ENCODE measurements around the gene BTG2.

Gene BTG2

GRCh38 chr1:203283597-203283996, 21.7 kb upstream of the BTG2 start:
- no peaks in the 10 kb centered on the region for H3K27me3 ChIP-seq (ENCODE audit: insufficient read depth, low read length, poor library complexity)
- H3K56ac ChIP-seq (ENCODE audit: low read length): no peak overlapping the region
- no peak overlapping the region for H3K27ac ChIP-seq (ENCODE audit: low read depth, low read length)
- H3K23ac ChIP-seq (ENCODE audit: low read length): no peak overlapping the region
- no peak overlapping the region for H3K9ac ChIP-seq (ENCODE audit: low read length)
- peaks cover 10% of the 10 kb centered on the region for H3K4me1 ChIP-seq (ENCODE audit: control insufficient read depth, low read depth, low read length)
- H2BK120ac ChIP-seq (ENCODE audit: low read depth, low read length): no peak overlapping the region
- DNase-seq: no peak
- no peak overlapping the region for H2AK5ac ChIP-seq (ENCODE audit: low read length)
- H4K8ac ChIP-seq (ENCODE audit: low read depth, low read length): no peak overlapping the region
- no peak overlapping the region for H3K18ac ChIP-seq (ENCODE audit: low read length)
- H3K79me1 ChIP-seq (ENCODE audit: low read length): no peaks in the 10 kb centered on the region
- H3K79me2 ChIP-seq (ENCODE audit: control insufficient read depth, insufficient read depth, low read length): no peaks in the 10 kb centered on the region
- no peak overlapping the region for H2BK5ac ChIP-seq (ENCODE audit: low read length)
- H3K4me2 ChIP-seq (ENCODE audit: low read length): no peak overlapping the region
- no peak overlapping the region for H3K4ac ChIP-seq (ENCODE audit: low read depth, low read length)
- H3K4me3 ChIP-seq (ENCODE audit: low read length): no peak overlapping the region
- no peaks in the 10 kb centered on the region for H3K36me3 ChIP-seq (ENCODE audit: control insufficient read depth, insufficient read depth, low read length)
- no peak overlapping the region for H4K5ac ChIP-seq (ENCODE audit: low read length)
- no peak overlapping the region for H2BK15ac ChIP-seq (replicated peaks; ENCODE audit: low read depth)
- WGBS (ENCODE audit: extremely low coverage, insufficient coverage, low lambda C conversion rate): no CpG with 5 or more reads among the region's 6 CpGs

GRCh38 chr1:203284411-203285123, 20.8 kb upstream of the BTG2 start:
- no peak overlapping the region for H3K23ac ChIP-seq (ENCODE audit: low read length)
- H4K5ac ChIP-seq (ENCODE audit: low read length): no peak overlapping the region
- no peak overlapping the region for H2BK15ac ChIP-seq (replicated peaks; ENCODE audit: low read depth)
- H3K36me3 ChIP-seq (ENCODE audit: control insufficient read depth, insufficient read depth, low read length): no peaks in the 10 kb centered on the region
- H3K27me3 ChIP-seq (ENCODE audit: insufficient read depth, low read length, poor library complexity): no peaks in the 10 kb centered on the region
- no peak overlapping the region for H4K8ac ChIP-seq (ENCODE audit: low read depth, low read length)
- no peak overlapping the region for H3K9ac ChIP-seq (ENCODE audit: low read length)
- H3K56ac ChIP-seq (ENCODE audit: low read length): no peak overlapping the region
- H3K27ac ChIP-seq (ENCODE audit: low read depth, low read length): no peak overlapping the region
- no peak for DNase-seq
- H3K4me3 ChIP-seq (ENCODE audit: low read length): no peak overlapping the region
- H3K4me1 ChIP-seq (ENCODE audit: control insufficient read depth, low read depth, low read length): peaks cover 8% of the 10 kb centered on the region
- H3K79me1 ChIP-seq (ENCODE audit: low read length): no peaks in the 10 kb centered on the region
- no peak overlapping the region for H3K4me2 ChIP-seq (ENCODE audit: low read length)
- H2BK120ac ChIP-seq (ENCODE audit: low read depth, low read length): no peak overlapping the region
- H2AK5ac ChIP-seq (ENCODE audit: low read length): no peak overlapping the region
- no CpG with 5 or more reads among the region's 11 CpGs for WGBS (ENCODE audit: extremely low coverage, insufficient coverage, low lambda C conversion rate)
- H3K4ac ChIP-seq (ENCODE audit: low read depth, low read length): no peak overlapping the region
- no peaks in the 10 kb centered on the region for H3K79me2 ChIP-seq (ENCODE audit: control insufficient read depth, insufficient read depth, low read length)
- no peak overlapping the region for H2BK5ac ChIP-seq (ENCODE audit: low read length)
- no peak overlapping the region for H3K18ac ChIP-seq (ENCODE audit: low read length)

GRCh38 chr1:203286161-203286984, 18.9 kb upstream of the BTG2 start:
- Histone ChIP-seq H3K4me3 (ENCODE audit: low read length) (no peak overlapping the region), H3K79me2 (ENCODE audit: control insufficient read depth, insufficient read depth, low read length) (no peaks in the 10 kb centered on the region), H3K18ac (ENCODE audit: low read length) (no peak overlapping the region), H3K4me2 (ENCODE audit: low read length) (no peak overlapping the region), H3K36me3 (ENCODE audit: control insufficient read depth, insufficient read depth, low read length) (no peaks in the 10 kb centered on the region), H3K27me3 (ENCODE audit: insufficient read depth, low read length, poor library complexity) (no peaks in the 10 kb centered on the region), H3K56ac (ENCODE audit: low read length) (peak overlapping the region; percentile 29), H2BK5ac (ENCODE audit: low read length) (no peak overlapping the region), H3K4me1 (ENCODE audit: control insufficient read depth, low read depth, low read length) (peaks cover 11% of the 10 kb centered on the region), H3K4ac (ENCODE audit: low read depth, low read length) (no peak overlapping the region), H4K8ac (ENCODE audit: low read depth, low read length) (no peak overlapping the region), H2AK5ac (ENCODE audit: low read length) (no peak overlapping the region), H2BK15ac (replicated peaks; ENCODE audit: low read depth) (no peak overlapping the region), H3K79me1 (ENCODE audit: low read length) (no peaks in the 10 kb centered on the region), H3K23ac (ENCODE audit: low read length) (no peak overlapping the region), H2BK120ac (ENCODE audit: low read depth, low read length) (no peak overlapping the region), H3K9ac (ENCODE audit: low read length) (no peak overlapping the region), H4K5ac (ENCODE audit: low read length) (no peak overlapping the region), H3K27ac (ENCODE audit: low read depth, low read length) (no peak overlapping the region)
- no CpG with 5 or more reads among the region's 9 CpGs for WGBS (ENCODE audit: extremely low coverage, insufficient coverage, low lambda C conversion rate)
- DNase-seq: peak; percentile 41

GRCh38 chr1:203287109-203287893, 18.0 kb upstream of the BTG2 start:
- Histone ChIP-seq H3K18ac (ENCODE audit: low read length) (peak overlapping the region; percentile 6), H3K4me2 (ENCODE audit: low read length) (no peak overlapping the region), H2BK15ac (replicated peaks; ENCODE audit: low read depth) (no peak overlapping the region), H3K23ac (ENCODE audit: low read length) (no peak overlapping the region), H4K8ac (ENCODE audit: low read depth, low read length) (no peak overlapping the region), H4K5ac (ENCODE audit: low read length) (no peak overlapping the region), H2BK120ac (ENCODE audit: low read depth, low read length) (no peak overlapping the region), H2BK5ac (ENCODE audit: low read length) (peak overlapping the region; percentile 6), H3K79me1 (ENCODE audit: low read length) (no peaks in the 10 kb centered on the region), H3K27ac (ENCODE audit: low read depth, low read length) (no peak overlapping the region), H3K4ac (ENCODE audit: low read depth, low read length) (no peak overlapping the region), H3K27me3 (ENCODE audit: insufficient read depth, low read length, poor library complexity) (no peaks in the 10 kb centered on the region), H3K56ac (ENCODE audit: low read length) (peak overlapping the region; percentile 74), H3K4me1 (ENCODE audit: control insufficient read depth, low read depth, low read length) (peaks cover 11% of the 10 kb centered on the region), H3K36me3 (ENCODE audit: control insufficient read depth, insufficient read depth, low read length) (no peaks in the 10 kb centered on the region), H3K9ac (ENCODE audit: low read length) (peak overlapping the region; percentile 4), H2AK5ac (ENCODE audit: low read length) (peak overlapping the region; percentile 93), H3K4me3 (ENCODE audit: low read length) (no peak overlapping the region), H3K79me2 (ENCODE audit: control insufficient read depth, insufficient read depth, low read length) (no peaks in the 10 kb centered on the region)
- WGBS (ENCODE audit: extremely low coverage, insufficient coverage, low lambda C conversion rate): no CpG with 5 or more reads among the region's 9 CpGs
- peak; percentile 80 for DNase-seq

GRCh38 chr1:203287898-203288297, 17.4 kb upstream of the BTG2 start:
- no peak overlapping the region for H3K27ac ChIP-seq (ENCODE audit: low read depth, low read length)
- WGBS (ENCODE audit: extremely low coverage, insufficient coverage, low lambda C conversion rate): no CpG with 5 or more reads among the region's 5 CpGs

More at GRCh38 chr1:203287898-203288297, 17.4 kb upstream of the BTG2 start:
- no peak overlapping the region for H2BK120ac ChIP-seq (ENCODE audit: low read depth, low read length)
- no peak overlapping the region for H4K8ac ChIP-seq (ENCODE audit: low read depth, low read length)
- H3K18ac ChIP-seq (ENCODE audit: low read length): no peak overlapping the region
- no peak overlapping the region for H4K5ac ChIP-seq (ENCODE audit: low read length)
- no peak overlapping the region for H3K4me3 ChIP-seq (ENCODE audit: low read length)
- no peaks in the 10 kb centered on the region for H3K79me2 ChIP-seq (ENCODE audit: control insufficient read depth, insufficient read depth, low read length)
- H3K27me3 ChIP-seq (ENCODE audit: insufficient read depth, low read length, poor library complexity): no peaks in the 10 kb centered on the region
- no peak overlapping the region for H2BK5ac ChIP-seq (ENCODE audit: low read length)
- H2BK15ac ChIP-seq (replicated peaks; ENCODE audit: low read depth): no peak overlapping the region
- H2AK5ac ChIP-seq (ENCODE audit: low read length): peak overlapping the region; percentile 93
- H3K4me1 ChIP-seq (ENCODE audit: control insufficient read depth, low read depth, low read length): peaks cover 11% of the 10 kb centered on the region
- H3K23ac ChIP-seq (ENCODE audit: low read length): no peak overlapping the region
- H3K56ac ChIP-seq (ENCODE audit: low read length): peak overlapping the region; percentile 74
- DNase-seq: no peak
- no peak overlapping the region for H3K4me2 ChIP-seq (ENCODE audit: low read length)
- H3K36me3 ChIP-seq (ENCODE audit: control insufficient read depth, insufficient read depth, low read length): no peaks in the 10 kb centered on the region
- no peak overlapping the region for H3K4ac ChIP-seq (ENCODE audit: low read depth, low read length)
- H3K9ac ChIP-seq (ENCODE audit: low read length): no peak overlapping the region
- no peaks in the 10 kb centered on the region for H3K79me1 ChIP-seq (ENCODE audit: low read length)

Measured in mesendoderm (in vitro differentiated cells).